ENCODE measurements around the gene SALL3. TPM values are rescaled to one million over a fixed set of nuclear protein-coding genes. Genes with fewer than 3 reads are reported as not detected.

The SALL3 gene
- total and polyA plus RNA-seq, 2 of the 8 experiments (the other 6 are each of a cell fraction or from before 2014, with no cell fraction given): 10.5 to 46.4 TPM

GRCh38 chr18:78960709-78961108 is 18.9 kb upstream of the SALL3 start:
- Histone ChIP-seq H3K4me1 (replicated peaks in 1 of 4; ENCODE audit: control insufficient read depth in 3 of 4, insufficient read depth in 4 of 4, low read length in 3 of 4) (no peaks in the 10 kb centered on the region), H4K5ac (ENCODE audit: insufficient read length, low read depth, low read length) (no peak overlapping the region), H3K9ac (replicated peaks in 1 of 4; ENCODE audit: extremely low read depth in 1 of 4, low read depth in 3 of 4, low read length in 3 of 4) (no peak overlapping the region), H2BK12ac (ENCODE audit: low read depth, low read length) (no peak overlapping the region), H3K56ac (replicated peaks; ENCODE audit: insufficient read length, low read depth, low read length) (no peak overlapping the region), H4K8ac (ENCODE audit: extremely low read depth, insufficient read depth, low read length) (no peak overlapping the region), H3K36me3 (ENCODE audit: control insufficient read depth in 2 of 4, insufficient read depth in 4 of 4, low read length in 3 of 4) (peaks cover 0 to 3% (median 0%) of the 10 kb centered on the region in 4 experiments; a peak in 1 of 8 replicates), H4K20me1 (replicated peaks in 1 of 2; ENCODE audit: control insufficient read depth in 1 of 2, insufficient read depth in 2 of 2, low read length in 2 of 2) (peaks cover 0 to 14% of the 10 kb centered on the region in 2 experiments), H3K27me3 (replicated peaks in 1 of 4; ENCODE audit: control insufficient read depth in 3 of 4, extremely low read depth in 1 of 4, insufficient read depth in 3 of 4, low read length in 3 of 4) (no peaks in the 10 kb centered on the region), H2AK5ac (ENCODE audit: low read depth, low read length) (no peak overlapping the region), H3K27ac (ENCODE audit: low read depth, low read length) (no peak overlapping the region), H2BK15ac (ENCODE audit: low read length) (no peak overlapping the region), H3K9me3 (ENCODE audit: insufficient read depth in 2 of 2, low read depth in 1 of 2, low read length in 1 of 2) (peaks cover 3 to 19% of the 10 kb centered on the region in 2 experiments; a peak in 3 of 4 replicates), H3K4me2 (ENCODE audit: insufficient read depth in 1 of 2, low read depth in 2 of 2, low read length in 2 of 2) (no peak overlapping the region), H3K4ac (replicated peaks; ENCODE audit: insufficient read length, low read depth, low read length) (no peak overlapping the region), H3K23me2 (ENCODE audit: low read depth, low read length) (peaks cover 17% of the 10 kb centered on the region), H2BK20ac (ENCODE audit: low read length) (no peak overlapping the region), H4K91ac (replicated peaks; ENCODE audit: insufficient read length, low read length) (no peak overlapping the region), H3K18ac (ENCODE audit: extremely low read depth, low read length) (no peak overlapping the region), H2BK120ac (replicated peaks; ENCODE audit: low read depth, low read length) (no peak overlapping the region), H3K79me1 (ENCODE audit: low read depth, low read length) (no peaks in the 10 kb centered on the region), H2BK5ac (ENCODE audit: low read depth, low read length) (no peak overlapping the region), H3K79me2 (ENCODE audit: control insufficient read depth in 1 of 2, insufficient read depth in 2 of 2, low read length in 2 of 2) (peaks cover 0 to 7% of the 10 kb centered on the region in 2 experiments; a peak in 1 of 4 replicates), H3K4me3 (ENCODE audit: extremely low read depth in 1 of 4, insufficient read depth in 2 of 4, low read depth in 3 of 4, low read length in 4 of 4) (no peak overlapping the region), H3K23ac (ENCODE audit: insufficient read length) (no peak overlapping the region), H3K14ac (ENCODE audit: insufficient read length) (no peak overlapping the region), H2AFZ (ENCODE audit: low read length) (no peak overlapping the region)
- POLR2A ChIA-PET (ENCODE audit: partially characterized antibody): no interaction called here
- FAIRE-seq (no peak), DNase-seq (ENCODE audit: low read depth in 1 of 2, low spot score in 2 of 2) (no peak)
- CTCF ChIA-PET (ENCODE audit: partially characterized antibody): no interaction called here
- 89% methylated on average over 6 of the region's 6 CpGs; no CpG with 5 or more reads in 1 of the 2 experiments for WGBS, 2 experiments (ENCODE audit: extremely low coverage in 1 of 2, insufficient coverage in 1 of 2, insufficient read length in 1 of 2, insufficient replicate concordance in 2 of 2, low coverage in 1 of 2, low lambda C conversion rate in 2 of 2, missing lambda C conversion rate in 1 of 2)
- TF ChIP-seq YY1 (IDR thresholded peaks at IDR 0.05; ENCODE audit: low read depth, low read length) (no peak), SIN3A (conservative IDR thresholded peaks at IDR 0.05 in 1 of 2, IDR thresholded peaks at IDR 0.05 in 1 of 2; ENCODE audit: low read depth in 1 of 2, low read length in 2 of 2) (no peak), JUN (IDR thresholded peaks at IDR 0.05; ENCODE audit: low read depth, low read length) (no peak), E2F6 (IDR thresholded peaks at IDR 0.05) (no peak), RAD21 (IDR thresholded peaks at IDR 0.05 in 1 of 2, conservative IDR thresholded peaks at IDR 0.05 in 1 of 2; ENCODE audit: low read depth in 2 of 2, low read length in 2 of 2) (no peak), GABPA (IDR thresholded peaks at IDR 0.05; ENCODE audit: borderline replicate concordance, insufficient read depth, low read length) (no peak), CTCF (IDR thresholded peaks at IDR 0.05; ENCODE audit: control extremely low read depth in 1 of 3, insufficient read depth in 1 of 3, low read depth in 1 of 3, low read length in 3 of 3) (no peak), HDAC2 (IDR thresholded peaks at IDR 0.05; ENCODE audit: borderline replicate concordance in 1 of 2, low read depth in 2 of 2, low read length in 2 of 2) (no peak), EP300 (IDR thresholded peaks at IDR 0.05; ENCODE audit: borderline replicate concordance in 1 of 2, low read depth in 2 of 2, low read length in 2 of 2) (no peak)

Measured in H1 (cell line).